ENCODE results near the gene MAP1B.

DNA sequence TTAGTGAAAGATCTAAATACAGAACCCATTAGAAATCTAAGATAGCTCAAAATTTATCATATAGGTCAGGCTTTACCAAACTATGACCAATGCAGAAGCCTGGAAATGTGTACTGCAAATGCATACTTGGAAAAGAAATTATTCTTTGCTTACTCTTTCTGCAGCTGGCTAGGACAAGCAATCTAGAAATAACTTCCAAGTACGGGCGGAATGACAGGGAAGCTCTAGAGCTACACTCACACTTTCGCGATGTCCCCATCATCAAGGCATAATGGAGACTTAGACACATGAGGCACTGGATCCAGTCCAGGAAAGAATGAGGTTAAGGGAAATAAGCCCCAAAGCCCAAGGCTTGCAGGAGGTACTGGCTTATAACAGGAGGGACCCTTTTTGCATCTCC is 22.4 kb upstream of the MAP1B start:
- TF ChIP-seq EZH2 (IDR thresholded peaks at IDR 0.05; ENCODE audit: borderline replicate concordance): no peak
- TF ChIP-seq, protein P1, sequence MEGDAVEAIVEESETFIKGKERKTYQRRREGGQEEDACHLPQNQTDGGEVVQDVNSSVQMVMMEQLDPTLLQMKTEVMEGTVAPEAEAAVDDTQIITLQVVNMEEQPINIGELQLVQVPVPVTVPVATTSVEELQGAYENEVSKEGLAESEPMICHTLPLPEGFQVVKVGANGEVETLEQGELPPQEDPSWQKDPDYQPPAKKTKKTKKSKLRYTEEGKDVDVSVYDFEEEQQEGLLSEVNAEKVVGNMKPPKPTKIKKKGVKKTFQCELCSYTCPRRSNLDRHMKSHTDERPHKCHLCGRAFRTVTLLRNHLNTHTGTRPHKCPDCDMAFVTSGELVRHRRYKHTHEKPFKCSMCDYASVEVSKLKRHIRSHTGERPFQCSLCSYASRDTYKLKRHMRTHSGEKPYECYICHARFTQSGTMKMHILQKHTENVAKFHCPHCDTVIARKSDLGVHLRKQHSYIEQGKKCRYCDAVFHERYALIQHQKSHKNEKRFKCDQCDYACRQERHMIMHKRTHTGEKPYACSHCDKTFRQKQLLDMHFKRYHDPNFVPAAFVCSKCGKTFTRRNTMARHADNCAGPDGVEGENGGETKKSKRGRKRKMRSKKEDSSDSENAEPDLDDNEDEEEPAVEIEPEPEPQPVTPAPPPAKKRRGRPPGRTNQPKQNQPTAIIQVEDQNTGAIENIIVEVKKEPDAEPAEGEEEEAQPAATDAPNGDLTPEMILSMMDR (IDR thresholded peaks at IDR 0.05; ENCODE audit: poor library complexity): no peak
- no peak for TF ChIP-seq EZH2phosphoT487 (IDR thresholded peaks at IDR 0.05; ENCODE audit: low read depth, severe bottlenecking, unreplicated experiment)

Data from hepatocyte (in vitro differentiated cells).